Esophagus muscularis mucosa (tissue), 4 donors: ENCODE measurements around the gene GIPC1. TPM values are rescaled to one million over a fixed set of nuclear protein-coding genes. Genes with fewer than 3 reads are reported as not detected.
"Not testable (repeated sequence)": the region's sequence is repeated elsewhere in the genome, so short reads cannot be mapped to it uniquely, and the experiment has no call there.

Experiments used
- DNase-seq: peaks from one replicate; pipeline ENCODE4 v3.0.0-alpha.2; 2017; ENCODE audit errors: extremely low spot score
- H3K27ac ChIP-seq, 4 donors: fragments of 200-600 bp; sonication (generic); replicated peaks in 1 of 4; 1 replicate in 3 of 4; 2 replicates in 1 of 4; pipeline ENCODE4 v1.5.1; 2016 to 2019; ENCODE audit warnings: mild to moderate bottlenecking in 1 of 4
- H3K27me3 ChIP-seq, 4 donors: fragments of 200-600 bp; sonication (generic); one replicate each; pipeline versions ENCODE4 v1.5.1 to v1.6.0; 2016 to 2019
- H3K36me3 ChIP-seq, 4 donors: fragments of 200-600 bp; sonication (generic); one replicate each; pipeline ENCODE4 v1.5.1; 2016 to 2019
- H3K4me1 ChIP-seq, 4 donors: fragments of 200-600 bp; sonication (generic); one replicate each; pipeline ENCODE4 v1.5.1; 2016 to 2019
- H3K4me3 ChIP-seq, 4 donors: fragments of 200-600 bp; sonication (generic); 1 replicate in 2 of 4; 2 replicates in 2 of 4; pipeline ENCODE4 v1.5.1; 2016 to 2019; ENCODE audit warnings: mild to moderate bottlenecking in 4 of 4, moderate library complexity in 1 of 4
- H3K9me3 ChIP-seq, 4 donors: fragments of 200-600 bp; sonication (generic); 1 replicate in 3 of 4; 2 replicates in 1 of 4; pipeline ENCODE4 v1.5.1; 2016 to 2019
- CTCF ChIP-seq, 3 experiments: fragments of 200-600 bp in 2 of 3; fragments of 450-650 bp in 1 of 3; sonication (generic) in 2 of 3; IDR thresholded peaks; one replicate each; pipeline ENCODE4 v1.5.1; 2017 to 2019; ENCODE audit warnings: antibody characterized with exemption in 3 of 3, mild to moderate bottlenecking in 2 of 3, moderate library complexity in 1 of 3
- EP300 ChIP-seq: sonication (generic); formaldehyde crosslinking; IDR thresholded peaks from one replicate; pipeline ENCODE4 v1.6.1; 2017; ENCODE audit warnings: antibody characterized with exemption
- POLR2A ChIP-seq: fragments of 450-650 bp; IDR thresholded peaks from one replicate; pipeline ENCODE4 v1.6.1; 2017; ENCODE audit warnings: antibody characterized with exemption, moderate library complexity, mild to moderate bottlenecking, low read depth
- POLR2AphosphoS5 ChIP-seq, 2 donors: sonication (generic); formaldehyde crosslinking; IDR thresholded peaks; one replicate each; pipeline ENCODE4 v1.6.1; 2017; ENCODE audit warnings: antibody characterized with exemption in 2 of 2
- WGBS: methylation state at CpG from one replicate; pipeline ENCODE4 v1.1.5; 2018; 5-methylcytosine and 5-hydroxymethylcytosine counted together
- intact Hi-C: fragments of 100-400 bp; cut with DNase I; formaldehyde crosslinking; loops from one replicate; pipeline ENCODE4 v1.15.1; 2023
- total RNA-seq, 4 donors: library from RNA; depleted of rRNA; stranded (reverse); fragments of >200 nt; gene quantifications; one replicate each; pipeline versions ENCODE4 v1.1.0 to v1.2.1, GENCODE V29; 2016

GIPC1 gene
- total RNA-seq, 4 donors from 2014 or later: 88.5 to 138 (median 108) TPM

- no peaks in the 10 kb centered on the region for H3K4me1 ChIP-seq
- TF ChIP-seq POLR2AphosphoS5 (IDR thresholded peaks at IDR 0.05): no peak
- no peak for TF ChIP-seq CTCF (IDR thresholded peaks at IDR 0.05)
- H3K27me3 ChIP-seq: no peaks in the 10 kb centered on the region
- 96% methylated on average over 2 of the region's 2 CpGs for WGBS
- H3K36me3 ChIP-seq: peaks cover 45 to 94% (median 83%) of the 10 kb centered on the region in 4 donors
- H3K27ac ChIP-seq: no peak overlapping the region
- H3K9me3 ChIP-seq: no peaks in the 10 kb centered on the region
- intact Hi-C loops: no loop called here
- no peak overlapping the region for H3K4me3 ChIP-seq
- no peak for DNase-seq
Measured at GRCh38 chr19:14460935-14461334, 35.0 kb downstream of the GIPC1 start.

- Histone ChIP-seq H3K4me1 (no peaks in the 10 kb centered on the region), H3K27ac (no peak overlapping the region), H3K27me3 (no peaks in the 10 kb centered on the region), H3K9me3 (no peaks in the 10 kb centered on the region), H3K36me3 (peaks cover 52 to 94% (median 81%) of the 10 kb centered on the region in 4 donors), H3K4me3 (no peak overlapping the region)
- WGBS: 50% methylated on average over 4 of the region's 5 CpGs
- DNase-seq: no peak
- TF ChIP-seq POLR2A: no peak
- TF ChIP-seq POLR2AphosphoS5 (IDR thresholded peaks at IDR 0.05): no peak
- intact Hi-C loops: no loop called here
Measured at GRCh38 chr19:14459703-14460102, 36.2 kb downstream of the GIPC1 start.

GRCh38 chr19:14452303-14452702 is 43.6 kb downstream of the GIPC1 start:
- 94% methylated on average over 3 of the region's 3 CpGs for WGBS

GRCh38 chr19:14450876-14451275 is 45.1 kb downstream of the GIPC1 start:
- intact Hi-C loops: no loop called here
- Histone ChIP-seq H3K27me3 (no peaks in the 10 kb centered on the region), H3K27ac (no peak overlapping the region), H3K4me1 (no peaks in the 10 kb centered on the region), H3K4me3 (no peak overlapping the region), H3K9me3 (no peaks in the 10 kb centered on the region), H3K36me3 (peaks cover 81 to 100% (median 92%) of the 10 kb centered on the region in 4 donors)
- DNase-seq: no peak
- TF ChIP-seq POLR2AphosphoS5 (IDR thresholded peaks at IDR 0.05): no peak
- TF ChIP-seq CTCF (IDR thresholded peaks at IDR 0.05): no peak
- TF ChIP-seq EP300: no peak
- TF ChIP-seq POLR2A: no peak
- WGBS: 99% methylated on average over 15 of the region's 19 CpGs

More at GRCh38 chr19:14452303-14452702, 43.6 kb downstream of the GIPC1 start:
- intact Hi-C loops, DNase-seq, H3K4me3 ChIP-seq, H3K4me1 ChIP-seq, H3K9me3 ChIP-seq, H3K27ac ChIP-seq, H3K27me3 ChIP-seq: not testable (repeated sequence)
- H3K36me3 ChIP-seq: peaks cover 69 to 97% (median 82%) of the 10 kb centered on the region in 4 donors

GRCh38 chr19:14450168-14450874 is 45.6 kb downstream of the GIPC1 start:
- TF ChIP-seq POLR2AphosphoS5 (IDR thresholded peaks at IDR 0.05): no peak
- TF ChIP-seq EP300: no peak
- no peak for TF ChIP-seq POLR2A
- no peak for TF ChIP-seq CTCF (IDR thresholded peaks at IDR 0.05)
- WGBS: 76% methylated on average over 17 of the region's 30 CpGs
- no peaks in the 10 kb centered on the region for H3K9me3 ChIP-seq
- H3K4me3 ChIP-seq: no peak overlapping the region
- no peaks in the 10 kb centered on the region for H3K4me1 ChIP-seq
- H3K27me3 ChIP-seq: no peaks in the 10 kb centered on the region
- H3K27ac ChIP-seq: no peak overlapping the region
- no peak for DNase-seq
- intact Hi-C loops: no loop called here
- peaks cover 80 to 100% (median 94%) of the 10 kb centered on the region in 4 donors for H3K36me3 ChIP-seq

- H3K4me1 ChIP-seq: no peaks in the 10 kb centered on the region
- no peak overlapping the region for H3K27ac ChIP-seq
- DNase-seq: no peak
- intact Hi-C loops: no loop called here
- no peak overlapping the region for H3K4me3 ChIP-seq
- no peak for TF ChIP-seq POLR2A
- WGBS: 90% methylated on average over 6 of the region's 6 CpGs
- peaks cover 84 to 100% (median 96%) of the 10 kb centered on the region in 4 donors for H3K36me3 ChIP-seq
- H3K9me3 ChIP-seq: no peaks in the 10 kb centered on the region
- H3K27me3 ChIP-seq: no peaks in the 10 kb centered on the region
Measured at GRCh38 chr19:14449321-14449720, 46.6 kb downstream of the GIPC1 start.
